GM12875 (cell line): ENCODE measurements around the gene OTOP1.
"Not testable (repeated sequence)": the region's sequence is repeated elsewhere in the genome, so short reads cannot be mapped to it uniquely, and the experiment has no call there.

Source experiments
- H3K4me3 ChIP-seq: one replicate; pipeline ENCODE4 v1.5.1; 2011; ENCODE audit warnings: low read depth, low read length, control low read depth
- TF ChIP-seq, protein P1 (sequence below): IDR thresholded peaks from 2 replicates; pipeline ENCODE4 v1.5.1; 2011; ENCODE audit warnings: low read depth, mild to moderate bottlenecking, control low read depth, inconsistent platforms, low read length, moderate library complexity, borderline replicate concordance; ENCODE audit not compliant: insufficient read depth

The OTOP1 gene

GRCh38 chr4:4227510-4228355 is 1.0 kb upstream of the OTOP1 start:
- no peak overlapping the region for H3K4me3 ChIP-seq

DNA sequence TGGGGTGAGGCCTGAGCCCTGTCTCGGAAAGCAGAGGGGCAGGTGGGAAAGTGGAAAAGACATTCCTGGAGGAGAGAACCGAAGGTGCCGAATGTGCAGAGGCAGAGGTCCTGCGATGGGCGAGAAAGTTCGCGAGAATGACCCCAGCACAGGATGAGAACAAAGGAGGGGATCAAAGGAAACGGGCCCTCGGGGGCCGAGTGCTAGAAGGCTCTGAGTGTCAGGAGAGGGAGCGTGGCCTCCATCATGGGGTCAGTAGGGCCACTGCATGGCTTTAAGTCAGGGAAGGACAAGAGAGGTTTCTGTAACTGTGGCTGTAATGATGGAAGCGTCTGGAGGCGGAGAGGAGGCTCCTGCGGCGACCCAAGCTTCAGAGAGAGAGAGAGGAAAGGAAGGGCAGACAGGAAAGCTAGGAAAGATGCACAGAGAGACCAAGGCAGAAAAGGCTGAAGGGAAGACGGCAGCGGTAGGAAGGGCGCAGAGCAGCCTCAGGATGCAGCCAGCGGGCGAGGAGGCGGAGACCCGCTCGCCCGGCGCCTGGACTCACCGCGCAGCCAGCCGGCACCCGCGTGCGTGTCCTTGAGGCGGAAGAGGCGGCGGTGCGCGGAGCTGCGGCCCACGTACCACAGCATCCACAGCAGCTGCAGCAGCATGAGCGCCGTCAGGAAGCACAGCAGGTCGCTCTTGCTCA is 669 bp downstream of the OTOP1 start:
- H3K4me3 ChIP-seq, result no peak overlapping the region
- TF ChIP-seq, protein P1, sequence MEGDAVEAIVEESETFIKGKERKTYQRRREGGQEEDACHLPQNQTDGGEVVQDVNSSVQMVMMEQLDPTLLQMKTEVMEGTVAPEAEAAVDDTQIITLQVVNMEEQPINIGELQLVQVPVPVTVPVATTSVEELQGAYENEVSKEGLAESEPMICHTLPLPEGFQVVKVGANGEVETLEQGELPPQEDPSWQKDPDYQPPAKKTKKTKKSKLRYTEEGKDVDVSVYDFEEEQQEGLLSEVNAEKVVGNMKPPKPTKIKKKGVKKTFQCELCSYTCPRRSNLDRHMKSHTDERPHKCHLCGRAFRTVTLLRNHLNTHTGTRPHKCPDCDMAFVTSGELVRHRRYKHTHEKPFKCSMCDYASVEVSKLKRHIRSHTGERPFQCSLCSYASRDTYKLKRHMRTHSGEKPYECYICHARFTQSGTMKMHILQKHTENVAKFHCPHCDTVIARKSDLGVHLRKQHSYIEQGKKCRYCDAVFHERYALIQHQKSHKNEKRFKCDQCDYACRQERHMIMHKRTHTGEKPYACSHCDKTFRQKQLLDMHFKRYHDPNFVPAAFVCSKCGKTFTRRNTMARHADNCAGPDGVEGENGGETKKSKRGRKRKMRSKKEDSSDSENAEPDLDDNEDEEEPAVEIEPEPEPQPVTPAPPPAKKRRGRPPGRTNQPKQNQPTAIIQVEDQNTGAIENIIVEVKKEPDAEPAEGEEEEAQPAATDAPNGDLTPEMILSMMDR, result no peak

More at GRCh38 chr4:4227510-4228355, 1.0 kb upstream of the OTOP1 start:
- TF ChIP-seq, protein P1, result no peak

- TF ChIP-seq, protein P1, result no peak
Measured at GRCh38 chr4:4217113-4217512, 9.6 kb downstream of the OTOP1 start.

DNA sequence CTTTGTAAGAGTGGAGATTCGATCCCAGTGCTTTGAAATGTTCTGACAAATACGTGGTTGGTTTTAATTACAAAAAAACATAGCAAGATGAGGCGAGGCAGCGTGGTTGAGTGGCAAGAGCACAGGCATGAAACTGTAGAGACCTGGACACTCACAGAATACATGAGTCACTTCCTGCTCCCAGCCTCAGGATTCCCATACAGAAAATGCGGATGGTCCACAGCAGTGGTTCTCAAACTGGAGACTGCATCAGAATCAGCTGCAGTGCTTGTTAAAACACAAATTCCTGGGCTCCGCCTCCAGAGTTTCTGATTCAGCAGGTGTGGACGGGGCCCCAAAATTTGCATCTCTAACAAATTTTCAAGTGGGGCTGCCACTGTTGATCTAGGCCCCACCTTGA is 10.1 kb downstream of the OTOP1 start:
- H3K4me3 ChIP-seq, result no peak overlapping the region

More at GRCh38 chr4:4217113-4217512, 9.6 kb downstream of the OTOP1 start:
- H3K4me3 ChIP-seq, result no peak overlapping the region

DNA sequence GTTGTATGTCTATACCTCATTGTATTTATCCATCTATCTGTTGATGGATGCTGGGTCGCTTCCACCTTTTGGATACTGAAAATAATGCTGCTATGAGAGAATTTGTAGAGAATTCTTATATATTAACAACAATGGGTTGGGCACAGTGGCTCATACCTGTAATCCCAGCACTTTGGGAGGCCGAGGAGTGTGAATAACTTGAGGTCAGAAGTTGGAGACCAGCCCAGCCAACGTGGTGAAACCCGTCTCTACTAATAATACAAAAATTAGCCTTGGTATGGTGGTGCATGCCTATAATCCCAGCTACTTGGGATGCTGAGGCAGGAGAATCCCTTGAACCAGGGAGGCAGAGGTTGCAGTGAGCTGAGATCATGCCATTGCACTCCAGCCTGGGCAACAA is 13.1 kb downstream of the OTOP1 start:
- not testable (repeated sequence) for H3K4me3 ChIP-seq

More for the DNA sequence above, 10.1 kb downstream of the OTOP1 start:
- TF ChIP-seq, protein P1, result no peak

- TF ChIP-seq, protein P1, result no peak
- H3K4me3 ChIP-seq, result no peak overlapping the region
Measured at GRCh38 chr4:4206204-4206603, 20.5 kb downstream of the OTOP1 start.

DNA sequence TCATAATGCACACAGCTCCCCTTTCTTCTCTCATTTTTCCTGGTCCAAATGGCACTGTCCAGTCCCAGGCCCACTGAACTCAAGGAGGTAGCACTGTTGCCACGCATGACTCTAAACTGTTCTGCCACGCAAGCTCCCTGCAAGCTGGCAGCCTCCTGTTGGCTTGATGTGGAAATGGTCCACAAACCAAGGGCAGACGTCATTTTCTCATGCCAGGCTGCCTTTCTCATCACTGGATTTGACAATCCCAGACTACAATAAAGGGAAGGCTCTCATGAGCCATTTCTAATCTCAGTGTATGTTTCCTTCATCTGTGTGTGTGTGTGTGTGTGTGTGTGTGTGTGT is 22.4 kb downstream of the OTOP1 start:
- TF ChIP-seq, protein P1, result no peak

More for the DNA sequence above, 22.4 kb downstream of the OTOP1 start:
- no peak overlapping the region for H3K4me3 ChIP-seq
